Measurements from ENCODE around the gene ODC1.

GRCh38 chr2:10440736-10441135, 7.4 kb downstream of the ODC1 start:
- TF ChIP-seq POLR2A (IDR thresholded peaks at IDR 0.05; ENCODE audit: low read length) (no peak), GATA1 (IDR thresholded peaks at IDR 0.05; ENCODE audit: low read depth, low read length) (no peak)

Measured in erythroblast (primary cell).